DOHH2 (cell line): ENCODE data around the gene DCDC1.

ENCODE experiments used
- H3F3A ChIP-seq: fragments of 200-600 bp; sonication (generic), shearing (Covaris generic); 2 replicates; pipeline ENCODE4 v1.6.0; 2016; ENCODE audit warnings: antibody characterized with exemption, mild to moderate bottlenecking; ENCODE audit not compliant: control insufficient read depth, insufficient read depth
- H3K27ac ChIP-seq: fragments of 200-600 bp; sonication (generic); 2 replicates; pipeline ENCODE4 v1.5.1; 2014; ENCODE audit warnings: low read depth, mild to moderate bottlenecking, low read length, moderate library complexity
- H3K27me3 ChIP-seq: fragments of 200-600 bp; sonication (generic); 2 replicates; pipeline ENCODE4 v1.6.1; 2014; ENCODE audit warnings: mild to moderate bottlenecking, low read length, mixed read lengths; ENCODE audit not compliant: control insufficient read depth
- H3K36me3 ChIP-seq: fragments of 200-600 bp; sonication (generic); 2 replicates; pipeline ENCODE4 v1.6.1; 2014; ENCODE audit warnings: mild to moderate bottlenecking, low read length, moderate library complexity, mixed read lengths; ENCODE audit not compliant: control insufficient read depth
- H3K4me1 ChIP-seq: fragments of 200-600 bp; sonication (generic); 2 replicates; pipeline ENCODE4 v1.6.1; 2014; ENCODE audit warnings: mild to moderate bottlenecking, low read length, mixed read lengths; ENCODE audit not compliant: control insufficient read depth
- H3K4me2 ChIP-seq: fragments of 200-600 bp; sonication (generic); 2 replicates; pipeline ENCODE4 v1.6.0; 2014; ENCODE audit warnings: mild to moderate bottlenecking, low read length, moderate library complexity
- H3K4me3 ChIP-seq: fragments of 200-600 bp; sonication (generic); 2 replicates; pipeline ENCODE4 v1.5.1; 2014; ENCODE audit warnings: mild to moderate bottlenecking, low read length, mixed read lengths
- H3K79me2 ChIP-seq: fragments of 200-600 bp; sonication (generic); 2 replicates; pipeline ENCODE4 v1.6.1; 2014; ENCODE audit warnings: mild to moderate bottlenecking, low read length, mixed read lengths; ENCODE audit not compliant: control insufficient read depth
- H3K9me2 ChIP-seq: fragments of 200-600 bp; sonication (generic); replicated peaks from 2 replicates; pipeline ENCODE4 v1.6.1; 2014; ENCODE audit warnings: mild to moderate bottlenecking, low read length, mixed read lengths; ENCODE audit not compliant: control insufficient read depth
- H3K9me3 ChIP-seq: fragments of 200-600 bp; sonication (generic); 2 replicates; pipeline ENCODE4 v1.6.1; 2014; ENCODE audit warnings: antibody characterized with exemption, low read length, mixed read lengths; ENCODE audit not compliant: control insufficient read depth, insufficient read depth
- H4K20me1 ChIP-seq: fragments of 200-600 bp; sonication (generic); 2 replicates; pipeline ENCODE4 v1.6.0; 2014; ENCODE audit warnings: low read depth, mild to moderate bottlenecking, antibody characterized with exemption, low read length, moderate library complexity; ENCODE audit not compliant: control insufficient read depth, insufficient read depth
- CTCF ChIP-seq: fragments of 200-600 bp; sonication (generic); IDR thresholded peaks from one replicate; pipeline ENCODE4 v1.5.1; 2014; ENCODE audit warnings: antibody characterized with exemption, mild to moderate bottlenecking, low read depth, low read length; ENCODE audit not compliant: poor library complexity, severe bottlenecking
- EZH2phosphoT487 ChIP-seq: fragments of 200-600 bp; sonication (generic); IDR thresholded peaks from 2 replicates; pipeline ENCODE4 v1.6.1; 2017; ENCODE audit warnings: borderline replicate concordance, mild to moderate bottlenecking, antibody characterized with exemption, low read length, moderate library complexity, mixed read lengths

DCDC1 gene

GRCh38 chr11:31050061-31050765 is 319.3 kb downstream of the DCDC1 start:
- Histone ChIP-seq H3K4me1 (no peaks in the 10 kb centered on the region), H3K9me3 (no peaks in the 10 kb centered on the region), H3K27me3 (no peaks in the 10 kb centered on the region), H3F3A (no peaks in the 10 kb centered on the region), H3K27ac (no peak overlapping the region), H3K4me2 (no peak overlapping the region), H3K79me2 (no peaks in the 10 kb centered on the region), H3K4me3 (no peak overlapping the region), H3K9me2 (no peaks in the 10 kb centered on the region), H3K36me3 (no peaks in the 10 kb centered on the region), H4K20me1 (no peaks in the 10 kb centered on the region)
- TF ChIP-seq CTCF (no peak), EZH2phosphoT487 (no peak)

- no peaks in the 10 kb centered on the region for H3K27me3 ChIP-seq
- H3K27ac ChIP-seq, result no peak overlapping the region
These were observed 324.2 kb downstream of the DCDC1 start for GRCh38 chr11:31045335-31045734.

GRCh38 chr11:31030138-31030792 is 339.3 kb downstream of the DCDC1 start:
- Histone ChIP-seq H3K4me3 (no peak overlapping the region), H3K27ac (no peak overlapping the region), H3K27me3 (no peaks in the 10 kb centered on the region), H4K20me1 (no peaks in the 10 kb centered on the region), H3F3A (no peaks in the 10 kb centered on the region), H3K79me2 (no peaks in the 10 kb centered on the region), H3K9me3 (no peaks in the 10 kb centered on the region), H3K4me1 (no peaks in the 10 kb centered on the region), H3K36me3 (no peaks in the 10 kb centered on the region), H3K9me2 (no peaks in the 10 kb centered on the region), H3K4me2 (no peak overlapping the region)
- TF ChIP-seq CTCF (no peak), EZH2phosphoT487 (no peak)

More at GRCh38 chr11:31045335-31045734, 324.2 kb downstream of the DCDC1 start:
- H4K20me1 ChIP-seq, result no peaks in the 10 kb centered on the region
- H3K36me3 ChIP-seq, result no peaks in the 10 kb centered on the region
- H3F3A ChIP-seq, result no peaks in the 10 kb centered on the region
- H3K9me3 ChIP-seq, result no peaks in the 10 kb centered on the region
- TF ChIP-seq CTCF, result no peak
- TF ChIP-seq EZH2phosphoT487, result no peak
- H3K4me2 ChIP-seq, result no peak overlapping the region
- H3K79me2 ChIP-seq, result no peaks in the 10 kb centered on the region
- no peaks in the 10 kb centered on the region for H3K4me1 ChIP-seq
- no peak overlapping the region for H3K4me3 ChIP-seq
- no peaks in the 10 kb centered on the region for H3K9me2 ChIP-seq
